Transverse colon (tissue), 4 donors: ENCODE results near the gene MRPL10. TPM values are rescaled to one million over a fixed set of nuclear protein-coding genes. Genes with fewer than 3 reads are reported as not detected.

Experiments used
- DNase-seq: peaks from one replicate; pipeline ENCODE4 v3.0.0-alpha.2; 2019
- H3K27ac ChIP-seq, 4 donors: fragments of 200-600 bp; sonication (generic); 2 replicates each; pipeline ENCODE4 v1.5.1; 2016 to 2018; ENCODE audit warnings: inconsistent platforms in 4 of 4
- H3K27me3 ChIP-seq: fragments of 200-600 bp; sonication (generic); 2 replicates; pipeline ENCODE4 v1.5.1; 2017; ENCODE audit warnings: inconsistent platforms
- H3K36me3 ChIP-seq, 4 donors: fragments of 200-600 bp; sonication (generic); 2 replicates each; pipeline ENCODE4 v1.5.1; 2017 to 2019; ENCODE audit warnings: inconsistent platforms in 4 of 4
- H3K4me1 ChIP-seq, 4 donors: fragments of 200-600 bp; sonication (generic); 2 replicates each; pipeline ENCODE4 v1.5.1; 2017 to 2020; ENCODE audit warnings: inconsistent platforms in 4 of 4
- H3K4me3 ChIP-seq, 4 donors: fragments of 200-600 bp; sonication (generic); 1 replicate in 1 of 4; 2 replicates in 3 of 4; pipeline versions ENCODE4 v1.5.1 to v1.6.1; 2017 to 2019; ENCODE audit warnings: inconsistent platforms in 4 of 4
- H3K9me3 ChIP-seq, 2 donors: fragments of 200-600 bp; sonication (generic); 2 replicates each; pipeline ENCODE4 v1.5.1; 2017 to 2019; ENCODE audit warnings: inconsistent platforms in 2 of 2
- EP300 ChIP-seq: sonication (generic); formaldehyde crosslinking; IDR thresholded peaks from one replicate; pipeline ENCODE4 v1.6.1; 2017; ENCODE audit warnings: antibody characterized with exemption, low read depth
- POLR2A ChIP-seq: fragments of 450-650 bp; IDR thresholded peaks from one replicate; pipeline ENCODE4 v1.6.1; 2016; ENCODE audit warnings: antibody characterized with exemption, mild to moderate bottlenecking, moderate library complexity
- POLR2AphosphoS5 ChIP-seq, 3 donors: sonication (generic); formaldehyde crosslinking; IDR thresholded peaks; one replicate each; pipeline ENCODE4 v1.6.1; 2016; ENCODE audit warnings: antibody characterized with exemption in 3 of 3
- WGBS, 2 donors: methylation state at CpG; one replicate each; pipeline ENCODE4 v1.1.5; 2018; ENCODE audit warnings: low coverage in 1 of 2; 5-methylcytosine and 5-hydroxymethylcytosine counted together
- in situ Hi-C, 4 donors: fragments of 200-750 bp; cut with MboI; loops; one replicate each; pipeline versions ENCODE4 v1.15.0 to v1.15.1; 2017; ENCODE audit warnings: low sequenced_read_pairs in 3 of 4, low pct_ligation_motif_present in 1 of 4, low pct_unique_long_range_greater_than_20kb in 1 of 4
- intact Hi-C: fragments of 100-400 bp; cut with DNase I; formaldehyde crosslinking; loops from one replicate; pipeline ENCODE4 v1.15.1; 2023; ENCODE audit warnings: low total_unique reads
- total RNA-seq, 4 donors: library from RNA; depleted of rRNA; stranded (reverse); fragments of >200 nt; gene quantifications; one replicate each; pipeline ENCODE4 v1.1.0, GENCODE V29; 2016
- TF ChIP-seq, protein P1 (sequence below), 5 experiments: fragments of 200-600 bp in 3 of 5; fragments of 450-650 bp in 2 of 5; sonication (generic) in 3 of 5; IDR thresholded peaks; 1 replicate in 2 of 5; 2 replicates in 3 of 5; pipeline ENCODE4 v1.5.1; 2016 to 2017; ENCODE audit warnings: antibody characterized with exemption in 5 of 5, inconsistent platforms in 3 of 5, mild to moderate bottlenecking in 2 of 5, moderate library complexity in 1 of 5

The MRPL10 gene
- total RNA-seq, 4 donors from 2014 or later, result 12.9 to 41.8 (median 32.0) TPM

DNA sequence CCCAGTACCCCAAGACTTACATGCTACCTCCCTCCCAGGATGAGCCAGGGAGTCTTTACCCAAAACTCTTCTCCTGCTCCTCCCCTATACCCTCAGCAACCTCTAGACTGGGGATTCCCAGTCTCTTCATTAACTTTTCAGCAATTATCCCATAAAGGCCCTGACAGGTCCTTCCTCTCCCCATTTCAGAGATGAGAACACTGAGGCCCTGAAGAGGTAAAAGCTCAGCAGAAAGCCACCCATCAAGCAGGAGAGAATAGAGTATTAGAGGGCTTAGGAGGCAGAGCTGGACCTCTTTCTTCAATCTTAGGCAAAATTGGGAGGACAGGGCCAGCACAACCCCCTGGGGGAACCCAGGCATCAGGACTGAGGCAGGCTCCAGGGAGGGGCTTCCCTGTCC, 25.5 kb upstream of the MRPL10 start:
- no peak overlapping the region for H3K27ac ChIP-seq
- peaks cover 0 to 2% (median under 1%) of the 10 kb centered on the region in 4 donors for H3K4me1 ChIP-seq
- H3K9me3 ChIP-seq, result no peaks in the 10 kb centered on the region
- DNase-seq, result no peak
- H3K36me3 ChIP-seq, result no peaks in the 10 kb centered on the region
- H3K4me3 ChIP-seq, result no peak overlapping the region
- TF ChIP-seq, protein P1, sequence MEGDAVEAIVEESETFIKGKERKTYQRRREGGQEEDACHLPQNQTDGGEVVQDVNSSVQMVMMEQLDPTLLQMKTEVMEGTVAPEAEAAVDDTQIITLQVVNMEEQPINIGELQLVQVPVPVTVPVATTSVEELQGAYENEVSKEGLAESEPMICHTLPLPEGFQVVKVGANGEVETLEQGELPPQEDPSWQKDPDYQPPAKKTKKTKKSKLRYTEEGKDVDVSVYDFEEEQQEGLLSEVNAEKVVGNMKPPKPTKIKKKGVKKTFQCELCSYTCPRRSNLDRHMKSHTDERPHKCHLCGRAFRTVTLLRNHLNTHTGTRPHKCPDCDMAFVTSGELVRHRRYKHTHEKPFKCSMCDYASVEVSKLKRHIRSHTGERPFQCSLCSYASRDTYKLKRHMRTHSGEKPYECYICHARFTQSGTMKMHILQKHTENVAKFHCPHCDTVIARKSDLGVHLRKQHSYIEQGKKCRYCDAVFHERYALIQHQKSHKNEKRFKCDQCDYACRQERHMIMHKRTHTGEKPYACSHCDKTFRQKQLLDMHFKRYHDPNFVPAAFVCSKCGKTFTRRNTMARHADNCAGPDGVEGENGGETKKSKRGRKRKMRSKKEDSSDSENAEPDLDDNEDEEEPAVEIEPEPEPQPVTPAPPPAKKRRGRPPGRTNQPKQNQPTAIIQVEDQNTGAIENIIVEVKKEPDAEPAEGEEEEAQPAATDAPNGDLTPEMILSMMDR (IDR thresholded peaks at IDR 0.05), result no peak
- no peak for TF ChIP-seq POLR2AphosphoS5 (IDR thresholded peaks at IDR 0.05)
- H3K27me3 ChIP-seq, result peaks cover 70% of the 10 kb centered on the region
- intact Hi-C loops, result no loop called here
- in situ Hi-C loops, result no loop called here

- peaks cover 4 to 13% (median 10%) of the 10 kb centered on the region in 4 donors for H3K4me1 ChIP-seq
- TF ChIP-seq, protein P1 (IDR thresholded peaks at IDR 0.05), result no peak
- TF ChIP-seq POLR2A, result no peak
- TF ChIP-seq EP300, result no peak
- TF ChIP-seq POLR2AphosphoS5 (IDR thresholded peaks at IDR 0.05), result no peak
- H3K36me3 ChIP-seq, result no peaks in the 10 kb centered on the region
- 36% methylated on average over 3 of the region's 3 CpGs; no CpG with 5 or more reads in 1 of the 2 donors for WGBS, 2 donors
- no peaks in the 10 kb centered on the region for H3K9me3 ChIP-seq
- in situ Hi-C loops, result no loop called here
- no peak overlapping the region for H3K27ac ChIP-seq
- peaks cover 81% of the 10 kb centered on the region for H3K27me3 ChIP-seq
- intact Hi-C loops, result no loop called here
- DNase-seq, result no peak
- no peak overlapping the region for H3K4me3 ChIP-seq
These were observed 24.4 kb upstream of the MRPL10 start for GRCh38 chr17:47855737-47856136.

GRCh38 chr17:47853616-47854015, 22.3 kb upstream of the MRPL10 start:
- peaks cover 88% of the 10 kb centered on the region for H3K27me3 ChIP-seq
- peaks cover 4 to 24% (median 14%) of the 10 kb centered on the region in 4 donors for H3K4me1 ChIP-seq
- no peak for TF ChIP-seq POLR2A
- TF ChIP-seq POLR2AphosphoS5 (IDR thresholded peaks at IDR 0.05), result no peak
- TF ChIP-seq, protein P1 (IDR thresholded peaks at IDR 0.05), result no peak
- whole genome bisulfite sequencing, 2 donors, result 49 to 61% methylated on average over 5 of the region's 5 CpGs
- H3K9me3 ChIP-seq, result no peaks in the 10 kb centered on the region
- no peaks in the 10 kb centered on the region for H3K36me3 ChIP-seq
- intact Hi-C loops (no loop called here), in situ Hi-C loops (no loop called here)
- DNase-seq, result no peak
- no peak overlapping the region for H3K27ac ChIP-seq
- no peak overlapping the region for H3K4me3 ChIP-seq

- DNase-seq, result no peak
- Histone ChIP-seq H3K9me3 (no peaks in the 10 kb centered on the region), H3K27ac (no peak overlapping the region), H3K36me3 (no peaks in the 10 kb centered on the region), H3K4me1 (peaks cover 4 to 24% (median 14%) of the 10 kb centered on the region in 4 donors), H3K4me3 (no peak overlapping the region), H3K27me3 (peaks cover 92% of the 10 kb centered on the region)
- in situ Hi-C loops, result no loop called here
- intact Hi-C loops, result no loop called here
- no peak for TF ChIP-seq POLR2A
- no peak for TF ChIP-seq EP300
- TF ChIP-seq, protein P1 (IDR thresholded peaks at IDR 0.05), result no peak
- TF ChIP-seq POLR2AphosphoS5 (IDR thresholded peaks at IDR 0.05), result no peak
- WGBS, 2 donors, result 49 to 51% methylated on average over 22 to 32 of the region's 32 CpGs
These were observed 21.0 kb upstream of the MRPL10 start for GRCh38 chr17:47852113-47852949.
